GM10847 (cell line): ENCODE results near the gene HSD17B1.
A peak's percentile ranks its signal among the peaks of the same experiment; 100 is the strongest.

Experiments used
- POLR2A ChIP-seq: IDR thresholded peaks from 2 replicates; pipeline ENCODE4 v1.6.1; 2011; ENCODE audit not compliant: insufficient read length; ENCODE audit errors: extremely low read depth

Gene HSD17B1

DNA sequence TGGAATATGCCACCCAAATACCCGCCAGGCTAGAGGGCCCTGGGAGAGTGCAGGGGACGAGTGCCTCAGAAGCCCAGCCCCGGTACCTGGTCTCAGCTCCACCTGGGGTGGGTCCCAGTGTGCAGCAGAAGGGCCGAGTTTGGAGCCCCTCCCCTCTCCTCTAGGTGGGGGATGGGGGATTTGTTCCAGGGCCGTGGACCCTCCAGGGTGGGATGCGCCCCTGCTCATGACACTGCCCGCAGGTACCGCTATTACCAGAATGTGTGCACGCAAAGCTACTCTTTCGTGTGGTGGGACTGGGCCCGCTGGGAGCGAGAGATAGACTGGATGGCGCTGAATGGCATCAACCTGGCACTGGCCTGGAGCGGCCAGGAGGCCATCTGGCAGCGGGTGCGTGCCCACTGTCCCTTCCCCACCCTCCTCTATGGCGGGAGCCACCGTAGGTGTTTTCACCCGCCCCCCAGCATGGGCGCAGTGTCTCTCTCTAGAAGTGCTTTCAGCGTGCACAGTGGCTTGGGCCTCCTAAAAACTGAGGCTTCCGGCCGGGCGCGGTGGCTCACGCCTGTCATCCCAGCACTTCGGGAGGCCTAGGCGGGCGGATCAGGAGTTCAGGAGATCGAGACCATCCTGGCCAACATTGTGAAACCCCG lies 15.4 kb upstream of the HSD17B1 start:
- TF ChIP-seq POLR2A, result no peak

DNA sequence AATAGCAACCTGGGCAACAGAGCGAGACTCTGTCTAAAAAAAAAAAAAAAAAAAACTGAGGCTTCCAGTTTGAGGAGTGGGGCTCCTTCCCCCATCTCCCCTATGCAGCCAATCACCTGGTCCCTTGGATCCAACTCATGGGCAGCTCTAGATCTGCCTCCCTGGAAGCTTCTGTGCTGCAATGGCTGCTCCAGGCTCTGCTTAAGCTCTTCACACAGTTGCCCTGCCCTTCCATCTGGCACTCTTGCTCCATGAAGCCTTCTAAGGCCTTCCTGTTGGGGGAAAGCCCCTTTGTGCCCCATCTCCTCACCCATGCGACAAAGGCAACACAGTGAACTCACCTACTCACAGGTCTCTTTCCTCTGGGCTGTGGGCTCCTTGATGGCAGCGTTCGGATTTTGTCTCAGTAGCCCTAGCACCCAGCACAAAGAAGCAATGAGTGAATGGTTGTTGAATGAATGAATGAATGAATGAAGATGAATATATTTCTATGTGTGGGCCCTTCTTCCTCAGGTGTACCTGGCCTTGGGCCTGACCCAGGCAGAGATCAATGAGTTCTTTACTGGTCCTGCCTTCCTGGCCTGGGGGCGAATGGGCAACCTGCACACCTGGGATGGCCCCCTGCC lies 14.8 kb upstream of the HSD17B1 start:
- TF ChIP-seq POLR2A, result no peak

DNA sequence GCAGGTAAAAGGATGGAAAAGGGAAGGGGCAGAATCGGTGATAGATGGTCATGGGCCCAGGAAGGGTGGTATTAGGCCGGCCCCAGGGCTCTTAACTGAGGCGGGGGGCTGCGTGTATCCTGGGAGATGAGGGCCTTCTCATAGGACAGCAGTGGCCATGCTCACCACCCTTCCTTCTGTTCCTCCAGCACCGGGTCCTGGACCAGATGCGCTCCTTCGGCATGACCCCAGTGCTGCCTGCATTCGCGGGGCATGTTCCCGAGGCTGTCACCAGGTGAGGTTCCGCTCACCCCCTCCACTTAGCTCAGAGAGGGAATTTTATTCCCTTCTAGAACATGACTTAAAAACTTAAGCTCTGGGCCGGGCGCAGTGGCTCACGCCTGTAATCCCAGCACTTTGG lies 14.2 kb upstream of the HSD17B1 start:
- TF ChIP-seq POLR2A, result no peak

DNA sequence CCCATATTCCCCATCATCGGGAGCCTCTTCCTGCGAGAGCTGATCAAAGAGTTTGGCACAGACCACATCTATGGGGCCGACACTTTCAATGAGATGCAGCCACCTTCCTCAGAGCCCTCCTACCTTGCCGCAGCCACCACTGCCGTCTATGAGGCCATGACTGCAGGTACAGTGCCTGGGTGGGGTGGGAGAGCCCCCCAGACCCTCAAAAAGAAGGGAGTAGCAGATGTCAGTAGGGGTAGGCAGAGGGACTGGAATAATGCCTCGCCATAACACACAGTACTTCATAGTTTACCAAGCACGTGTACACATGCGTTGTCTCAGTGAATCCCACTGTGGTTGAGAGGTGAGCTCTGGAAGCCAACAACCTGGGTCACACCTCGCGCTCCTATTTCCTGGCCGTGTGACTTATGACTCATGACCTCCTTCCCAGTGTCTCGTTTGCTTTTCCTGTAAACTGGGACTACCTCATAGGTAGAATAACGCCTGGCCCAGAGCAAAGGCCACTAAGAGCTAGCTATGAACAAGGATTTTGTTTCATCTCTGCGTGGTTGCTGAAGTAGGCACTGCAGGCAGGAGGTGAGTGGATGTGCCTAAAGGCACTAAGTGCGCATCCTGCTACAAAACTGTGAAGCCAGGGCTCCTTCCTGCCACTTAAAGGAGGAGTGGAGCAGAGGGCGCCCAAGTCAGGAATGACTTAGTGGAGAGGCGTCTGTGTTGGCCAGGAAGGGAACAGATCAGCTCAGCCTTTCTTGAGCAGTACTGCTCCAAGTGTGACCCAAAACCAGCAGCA lies 11.5 kb upstream of the HSD17B1 start:
- TF ChIP-seq POLR2A, result no peak

DNA sequence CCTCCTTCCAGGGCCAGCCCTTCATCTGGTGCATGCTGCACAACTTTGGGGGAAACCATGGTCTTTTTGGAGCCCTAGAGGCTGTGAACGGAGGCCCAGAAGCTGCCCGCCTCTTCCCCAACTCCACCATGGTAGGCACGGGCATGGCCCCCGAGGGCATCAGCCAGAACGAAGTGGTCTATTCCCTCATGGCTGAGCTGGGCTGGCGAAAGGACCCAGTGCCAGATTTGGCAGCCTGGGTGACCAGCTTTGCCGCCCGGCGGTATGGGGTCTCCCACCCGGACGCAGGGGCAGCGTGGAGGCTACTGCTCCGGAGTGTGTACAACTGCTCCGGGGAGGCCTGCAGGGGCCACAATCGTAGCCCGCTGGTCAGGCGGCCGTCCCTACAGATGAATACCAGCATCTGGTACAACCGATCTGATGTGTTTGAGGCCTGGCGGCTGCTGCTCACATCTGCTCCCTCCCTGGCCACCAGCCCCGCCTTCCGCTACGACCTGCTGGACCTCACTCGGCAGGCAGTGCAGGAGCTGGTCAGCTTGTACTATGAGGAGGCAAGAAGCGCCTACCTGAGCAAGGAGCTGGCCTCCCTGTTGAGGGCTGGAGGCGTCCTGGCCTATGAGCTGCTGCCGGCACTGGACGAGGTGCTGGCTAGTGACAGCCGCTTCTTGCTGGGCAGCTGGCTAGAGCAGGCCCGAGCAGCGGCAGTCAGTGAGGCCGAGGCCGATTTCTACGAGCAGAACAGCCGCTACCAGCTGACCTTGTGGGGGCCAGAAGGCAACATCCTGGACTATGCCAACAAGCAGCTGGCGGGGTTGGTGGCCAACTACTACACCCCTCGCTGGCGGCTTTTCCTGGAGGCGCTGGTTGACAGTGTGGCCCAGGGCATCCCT lies 9.3 kb upstream of the HSD17B1 start:
- no peak for TF ChIP-seq POLR2A

DNA sequence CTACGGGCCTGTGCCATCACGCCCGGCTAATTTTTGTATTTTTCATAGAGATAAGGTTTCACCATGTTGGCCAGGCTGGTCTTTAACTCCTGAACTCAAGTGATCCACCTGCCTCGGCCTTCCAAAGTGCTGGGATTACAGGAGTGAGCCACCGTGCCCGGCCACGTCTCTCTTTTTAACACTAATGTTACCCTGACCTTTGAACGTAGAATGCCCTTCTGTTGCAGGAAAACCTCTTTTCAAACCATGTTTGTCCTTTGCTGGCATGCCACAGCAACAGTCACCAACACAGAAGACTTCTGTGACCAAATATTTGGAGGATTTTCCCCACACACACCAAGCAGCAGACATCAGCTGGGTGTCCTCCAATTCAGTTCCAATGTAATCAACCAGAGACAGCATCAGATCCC lies 7.8 kb upstream of the HSD17B1 start:
- no peak for TF ChIP-seq POLR2A

DNA sequence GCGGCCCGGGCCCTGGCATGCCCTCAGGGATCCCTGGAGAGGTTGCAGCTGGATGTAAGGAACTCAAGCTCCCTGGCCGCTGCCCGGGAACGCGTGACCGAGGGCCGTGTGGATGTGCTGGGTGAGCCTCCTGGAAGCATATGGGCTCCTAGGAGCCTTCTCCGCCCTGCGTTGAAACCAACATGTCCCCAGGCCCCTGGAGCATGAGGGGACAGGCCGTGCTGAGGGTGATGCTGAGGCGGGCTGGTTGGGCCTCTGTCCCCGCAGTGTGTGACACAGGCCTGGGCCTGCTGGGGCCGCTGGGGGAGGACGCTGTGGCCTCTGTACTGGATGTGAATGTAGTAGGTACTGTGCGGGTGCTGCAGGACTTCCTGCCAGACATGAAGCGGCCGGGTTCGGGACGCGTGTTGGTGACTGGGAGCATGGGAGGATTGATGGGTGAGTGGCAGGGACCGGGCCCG lies 5.7 kb upstream of the HSD17B1 start:
- no peak for TF ChIP-seq POLR2A

DNA sequence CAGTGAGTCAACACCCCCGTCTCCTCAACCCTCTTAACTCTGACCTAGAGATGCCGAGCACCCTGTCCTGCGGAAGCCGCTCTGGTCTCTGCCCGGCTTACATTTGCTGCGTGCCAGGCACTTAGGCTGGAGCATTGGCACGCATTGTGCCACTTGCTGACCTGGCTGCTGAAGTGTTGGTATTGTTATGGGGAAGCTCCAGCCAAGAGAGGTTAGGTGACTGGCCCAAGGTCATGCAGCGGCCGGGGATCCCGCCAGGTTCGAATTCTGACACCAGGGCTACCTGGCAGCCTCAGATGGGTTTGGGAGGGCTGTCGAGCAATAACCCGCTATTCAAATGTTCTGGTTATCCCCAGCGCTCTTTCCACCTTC lies 5.0 kb upstream of the HSD17B1 start:
- TF ChIP-seq POLR2A, result no peak

DNA sequence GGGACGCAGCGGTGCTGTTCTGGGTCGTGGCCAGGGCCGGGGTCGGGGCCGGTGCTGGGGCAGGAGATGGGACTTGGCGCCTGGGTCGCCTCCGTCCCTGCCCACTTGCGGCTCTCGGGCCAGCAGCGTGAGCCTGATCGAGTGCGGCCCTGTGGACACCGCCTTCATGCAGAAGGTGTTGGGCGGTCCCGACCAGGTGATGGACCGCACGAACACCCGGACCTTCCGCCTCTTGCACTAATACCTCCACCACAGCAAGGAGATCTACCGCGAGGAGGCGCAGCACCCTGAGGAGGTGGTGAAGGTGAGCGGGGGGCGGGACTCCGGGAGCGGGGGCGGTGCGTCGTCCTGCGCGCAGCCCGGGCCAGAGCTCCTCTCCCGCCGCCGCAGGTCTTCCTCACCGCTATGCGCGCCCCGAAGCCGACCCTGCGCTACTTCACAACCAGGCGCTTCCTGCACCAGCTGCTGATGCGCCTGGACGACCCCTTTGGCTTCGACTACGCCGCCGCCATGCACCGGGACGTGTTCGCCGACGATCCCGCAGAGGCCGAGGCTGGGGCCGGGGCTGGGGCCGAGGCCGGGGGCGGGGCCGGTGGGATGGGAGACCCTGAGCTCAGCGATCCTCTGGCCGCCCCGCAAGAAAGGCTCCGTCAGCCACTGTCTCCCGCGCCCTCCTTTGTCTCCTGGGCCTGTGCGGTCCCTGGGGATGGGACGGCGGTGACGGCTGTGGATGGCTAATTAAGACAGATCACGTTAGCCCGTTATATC lies 4.5 kb upstream of the HSD17B1 start:
- peak; percentile 31 for TF ChIP-seq POLR2A

DNA sequence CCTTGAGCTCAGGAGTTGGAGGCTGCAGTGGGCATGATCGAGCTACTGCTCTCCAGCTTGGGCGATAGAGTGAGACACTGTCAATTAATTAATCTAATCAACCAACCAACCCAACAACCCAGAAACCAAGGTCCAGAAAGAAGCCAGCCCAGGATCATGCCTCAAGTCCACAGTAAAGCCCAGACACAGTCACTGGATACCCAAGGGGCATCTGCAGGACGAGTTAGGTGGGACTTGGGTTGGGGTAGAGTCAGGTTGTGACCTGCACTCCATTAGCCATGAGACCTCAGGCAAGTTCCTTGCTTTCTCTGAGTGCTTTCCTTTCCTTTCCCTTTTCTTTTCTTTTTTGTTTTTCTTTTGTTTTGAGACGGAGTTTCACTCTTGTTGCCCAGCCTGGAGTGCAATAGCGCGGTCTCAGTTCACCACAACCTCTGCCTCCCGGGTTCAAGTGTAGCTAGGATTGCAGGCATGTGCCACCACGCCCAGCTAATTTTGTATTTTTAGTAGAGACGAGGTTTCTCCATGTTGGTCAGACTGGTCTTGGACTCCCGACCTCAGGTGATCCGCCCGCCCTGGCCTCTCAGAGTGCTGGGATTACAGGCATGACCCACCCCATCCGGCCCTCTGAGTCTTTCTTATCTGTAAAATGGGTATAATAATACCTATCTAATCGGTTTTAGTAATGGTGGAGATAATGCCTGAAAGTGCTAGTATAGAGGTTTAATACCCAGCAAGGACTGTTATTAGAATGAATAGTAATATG lies 3.5 kb upstream of the HSD17B1 start:
- TF ChIP-seq POLR2A, result no peak

DNA sequence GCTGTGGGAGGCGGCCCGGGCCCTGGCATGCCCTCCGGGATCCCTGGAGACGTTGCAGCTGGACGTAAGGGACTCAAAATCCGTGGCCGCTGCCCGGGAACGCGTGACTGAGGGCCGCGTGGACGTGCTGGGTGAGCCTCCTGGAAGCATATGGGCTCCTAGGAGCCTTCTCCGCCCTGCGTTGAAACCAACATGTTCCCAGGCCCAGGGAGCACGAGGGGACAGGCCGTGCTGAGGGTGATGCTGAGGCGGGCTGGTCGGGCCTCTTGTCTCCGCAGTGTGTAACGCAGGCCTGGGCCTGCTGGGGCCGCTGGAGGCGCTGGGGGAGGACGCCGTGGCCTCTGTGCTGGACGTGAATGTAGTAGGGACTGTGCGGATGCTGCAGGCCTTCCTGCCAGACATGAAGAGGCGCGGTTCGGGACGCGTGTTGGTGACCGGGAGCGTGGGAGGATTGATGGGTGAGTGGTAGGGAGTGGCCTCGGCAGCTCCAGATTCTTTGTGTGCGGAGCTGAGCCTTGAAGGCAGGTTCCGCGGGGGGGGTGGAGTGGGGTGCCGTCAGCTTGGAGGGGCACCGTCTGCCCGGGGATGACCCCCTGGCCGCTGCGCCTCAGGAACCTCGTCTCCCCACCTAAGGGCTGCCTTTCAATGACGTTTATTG lies 567 bp downstream of the HSD17B1 start:
- TF ChIP-seq POLR2A, result no peak

DNA sequence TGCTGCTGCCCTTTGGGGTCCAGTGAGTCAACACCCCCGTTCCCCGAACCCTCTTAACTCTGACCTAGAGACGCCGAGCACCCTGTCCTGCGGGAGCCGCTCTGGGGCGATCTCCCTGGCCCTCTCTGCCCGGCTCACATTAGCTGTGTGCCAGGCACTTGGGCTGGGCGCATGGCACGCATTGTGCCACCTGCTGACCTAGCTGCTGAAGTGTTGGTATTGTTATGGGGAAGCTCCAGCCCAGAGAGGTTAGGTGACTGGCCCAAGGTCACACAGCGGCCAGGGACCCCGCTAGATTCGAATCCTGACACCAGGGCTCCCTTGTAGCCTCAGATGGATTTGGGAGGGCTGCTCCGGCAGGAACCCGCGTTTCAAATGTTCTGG lies 1.1 kb downstream of the HSD17B1 start:
- no peak for TF ChIP-seq POLR2A
